ENCODE data around the gene CLCC1. TPM values are rescaled to one million over a fixed set of nuclear protein-coding genes. Genes with fewer than 3 reads are reported as not detected.
"Not testable (repeated sequence)": the region's sequence is repeated elsewhere in the genome, so short reads cannot be mapped to it uniquely, and the experiment has no call there.

CLCC1 gene
- total RNA-seq, 4 donors from 2014 or later, result 30.6 to 71.2 (median 54.7) TPM

- H3K4me1 ChIP-seq, result no peaks in the 10 kb centered on the region
- DNase-seq, result no peak
- H3K4me3 ChIP-seq, result no peak overlapping the region
- H3K9me3 ChIP-seq, result no peaks in the 10 kb centered on the region
- intact Hi-C loops (cut with DNase I; ENCODE audit: low total_unique reads), result no loop called here
- TF ChIP-seq POLR2A (IDR thresholded peaks at IDR 0.05) (no peak), CTCF (IDR thresholded peaks at IDR 0.05) (no peak)
- H3K27ac ChIP-seq, result no peak overlapping the region
- H3K27me3 ChIP-seq, result no peaks in the 10 kb centered on the region
- no peaks in the 10 kb centered on the region for H3K36me3 ChIP-seq
Measured at GRCh38 chr1:108951242-108951641, 12.0 kb downstream of the CLCC1 start.

- H3K4me1 ChIP-seq, result no peaks in the 10 kb centered on the region
- no peaks in the 10 kb centered on the region for H3K9me3 ChIP-seq
- H3K36me3 ChIP-seq, result no peaks in the 10 kb centered on the region
- no peaks in the 10 kb centered on the region for H3K27me3 ChIP-seq
- no peak overlapping the region for H3K4me3 ChIP-seq
- intact Hi-C loops (cut with DNase I; ENCODE audit: low total_unique reads), result no loop called here
- TF ChIP-seq CTCF (IDR thresholded peaks at IDR 0.05), result no peak
- TF ChIP-seq POLR2A (IDR thresholded peaks at IDR 0.05), result no peak
- no peak overlapping the region for H3K27ac ChIP-seq
- DNase-seq, result no peak
Measured at GRCh38 chr1:108949044-108949443, 14.2 kb downstream of the CLCC1 start.

DNA sequence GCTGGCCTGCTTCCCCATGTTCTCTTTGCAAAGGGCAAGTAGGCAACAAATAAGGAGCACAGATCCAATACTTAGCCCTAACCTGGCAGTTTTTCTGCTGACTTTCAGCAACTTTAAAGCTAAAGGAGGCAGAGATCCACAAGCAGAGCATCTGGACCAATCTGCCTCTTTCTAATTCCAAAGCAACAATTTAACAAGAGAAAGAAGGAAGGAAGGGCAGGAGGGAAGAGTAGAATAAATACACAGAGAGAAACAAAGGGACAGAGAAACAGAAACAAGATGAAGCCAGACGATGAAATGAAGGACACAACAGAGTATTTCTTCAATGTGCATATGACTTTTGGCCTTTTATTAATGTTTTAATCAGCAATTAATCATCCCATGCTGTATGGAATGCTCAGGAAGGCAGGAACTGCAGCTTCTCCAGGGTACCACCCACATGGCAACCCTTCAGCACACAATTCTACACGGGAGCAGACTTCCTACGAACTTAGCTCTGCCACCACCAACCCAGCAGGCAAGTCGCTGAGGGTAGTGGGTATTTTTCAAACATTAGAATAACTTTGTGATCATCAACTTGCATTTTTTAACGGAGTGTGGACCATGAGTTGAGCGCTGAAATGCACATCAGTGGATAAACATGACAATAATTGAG, 15.3 kb downstream of the CLCC1 start:
- H3K4me3 ChIP-seq, result no peak overlapping the region
- intact Hi-C loops (cut with DNase I; ENCODE audit: low total_unique reads), result no loop called here

DNA sequence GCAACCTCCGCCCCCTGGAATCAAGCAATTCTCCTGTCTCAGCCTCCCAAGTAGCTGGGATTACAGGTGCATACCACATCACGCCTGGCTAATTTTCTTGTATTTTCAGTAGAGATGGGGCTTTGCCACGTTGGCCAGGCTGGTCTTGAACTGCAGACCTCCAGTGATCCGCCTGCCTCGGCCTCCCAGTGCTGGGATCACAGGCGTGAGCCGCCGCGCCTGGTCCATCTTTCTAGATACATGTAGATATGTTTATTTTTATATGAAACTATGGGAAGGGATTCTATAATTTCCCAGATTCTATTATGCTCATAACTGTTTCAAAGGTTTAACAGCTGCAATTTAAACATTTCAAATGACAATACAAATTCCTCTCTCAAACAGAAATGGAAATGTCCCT, 27.1 kb downstream of the CLCC1 start:
- H3K4me3 ChIP-seq, result no peak overlapping the region
- H3K9me3 ChIP-seq, result no peaks in the 10 kb centered on the region
- H3K36me3 ChIP-seq, result no peaks in the 10 kb centered on the region
- DNase-seq, result no peak
- H3K27me3 ChIP-seq, result no peaks in the 10 kb centered on the region
- H3K27ac ChIP-seq, result no peak overlapping the region
- intact Hi-C loops (cut with DNase I; ENCODE audit: low total_unique reads), result no loop called here
- TF ChIP-seq POLR2A (IDR thresholded peaks at IDR 0.05), result no peak
- TF ChIP-seq CTCF (IDR thresholded peaks at IDR 0.05), result no peak
- no peaks in the 10 kb centered on the region for H3K4me1 ChIP-seq

More for the DNA sequence above, 15.3 kb downstream of the CLCC1 start:
- H3K27ac ChIP-seq, result peak overlapping the region in 1 of 2 donors; percentile 45
- no peaks in the 10 kb centered on the region for H3K36me3 ChIP-seq
- no peak for DNase-seq
- H3K27me3 ChIP-seq, result no peaks in the 10 kb centered on the region
- TF ChIP-seq POLR2A (IDR thresholded peaks at IDR 0.05), result no peak
- no peak for TF ChIP-seq CTCF (IDR thresholded peaks at IDR 0.05)
- H3K9me3 ChIP-seq, result no peaks in the 10 kb centered on the region
- no peaks in the 10 kb centered on the region for H3K4me1 ChIP-seq

DNA sequence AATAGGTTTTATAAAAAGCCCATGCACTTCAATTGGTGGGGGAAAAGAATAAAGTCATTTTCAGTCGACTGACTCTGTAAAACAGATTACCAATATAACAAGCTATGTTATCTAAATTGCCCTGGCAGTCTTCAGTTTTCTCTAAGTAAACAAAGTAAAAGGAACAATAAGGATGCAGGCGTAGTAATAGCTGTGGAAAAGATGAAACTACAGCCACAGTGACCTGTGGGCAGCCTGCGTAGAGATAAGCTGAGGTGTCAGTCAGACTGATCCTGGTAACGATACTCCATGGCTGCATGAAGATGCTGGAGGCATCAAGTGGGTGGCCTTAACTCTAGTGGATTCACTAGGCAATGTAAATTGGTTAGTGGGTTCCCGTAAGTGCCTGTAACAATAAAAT, 29.3 kb downstream of the CLCC1 start:
- intact Hi-C loops (cut with DNase I; ENCODE audit: low total_unique reads), result no loop called here
- no peaks in the 10 kb centered on the region for H3K9me3 ChIP-seq
- H3K27me3 ChIP-seq, result no peaks in the 10 kb centered on the region
- no peak overlapping the region for H3K4me3 ChIP-seq
- no peak overlapping the region for H3K27ac ChIP-seq
- H3K4me1 ChIP-seq, result no peaks in the 10 kb centered on the region
- TF ChIP-seq CTCF (IDR thresholded peaks at IDR 0.05) (no peak), POLR2A (IDR thresholded peaks at IDR 0.05) (no peak)
- DNase-seq, result no peak
- no peaks in the 10 kb centered on the region for H3K36me3 ChIP-seq

- H3K9me3 ChIP-seq; H3K27me3 ChIP-seq; H3K36me3 ChIP-seq; H3K4me1 ChIP-seq; H3K27ac ChIP-seq; DNase-seq; intact Hi-C loops (cut with DNase I; ENCODE audit: low total_unique reads); H3K4me3 ChIP-seq: not testable (repeated sequence)
Measured at GRCh38 chr1:108927565-108927964, 35.7 kb downstream of the CLCC1 start.
